Body of pancreas (tissue), 4 donors: Measurements from ENCODE around the gene NFIA. TPM values are rescaled to one million over a fixed set of nuclear protein-coding genes. Genes with fewer than 3 reads are reported as not detected.
A peak's percentile ranks its signal among the peaks of the same experiment; 100 is the strongest.
"Not testable (repeated sequence)": the region's sequence is repeated elsewhere in the genome, so short reads cannot be mapped to it uniquely, and the experiment has no call there.

Source experiments
- ATAC-seq: fragments of 150-250 bp; one replicate; pipeline ENCODE4 v1.9.1; 2016
- DNase-seq, 4 donors: peaks; one replicate each; pipeline ENCODE4 v3.0.0-alpha.2; 2019
- H3K27ac ChIP-seq, 4 donors: fragments of 200-600 bp; sonication (generic); 1 replicate in 3 of 4; 2 replicates in 1 of 4; pipeline versions ENCODE4 v1.5.1 to v1.6.1; 2016 to 2019; ENCODE audit warnings: mild to moderate bottlenecking in 1 of 4, mixed read lengths in 1 of 4, moderate library complexity in 1 of 4
- H3K27me3 ChIP-seq, 2 donors: fragments of 200-600 bp; sonication (generic); one replicate each; pipeline ENCODE4 v1.6.0; 2016; ENCODE audit warnings: mild to moderate bottlenecking in 1 of 2
- H3K36me3 ChIP-seq, 2 donors: fragments of 200-600 bp; sonication (generic); replicated peaks in 1 of 2; 2 replicates each; pipeline ENCODE4 v1.5.1; 2016; ENCODE audit warnings: low read depth in 2 of 2; ENCODE audit not compliant: insufficient read depth in 1 of 2
- H3K4me1 ChIP-seq: fragments of 200-600 bp; sonication (generic); one replicate; pipeline ENCODE4 v1.6.0; 2016
- H3K4me3 ChIP-seq, 2 donors: fragments of 200-600 bp; sonication (generic); 1 replicate in 1 of 2; 2 replicates in 1 of 2; pipeline ENCODE4 v1.5.1; 2016 to 2019
- H3K9me3 ChIP-seq, 3 donors: fragments of 200-600 bp; sonication (generic); 1 replicate in 2 of 3; 2 replicates in 1 of 3; pipeline ENCODE4 v1.5.1; 2016
- POLR2A ChIP-seq, 3 donors: fragments of 450-650 bp; IDR thresholded peaks; one replicate each; pipeline ENCODE4 v1.6.1; 2016; ENCODE audit warnings: antibody characterized with exemption in 3 of 3, mild to moderate bottlenecking in 2 of 3
- WGBS, 2 donors: methylation state at CpG; one replicate each; pipeline ENCODE4 v1.1.5; 2017; 5-methylcytosine and 5-hydroxymethylcytosine counted together
- intact Hi-C: fragments of 100-400 bp; cut with DNase I; formaldehyde crosslinking; loops from one replicate; pipeline ENCODE4 v1.15.1; 2023
- total RNA-seq, 2 donors: library from RNA; depleted of rRNA; stranded (reverse); fragments of >200 nt; gene quantifications; one replicate each; pipeline ENCODE4 v1.1.0, GENCODE V29; 2016
- TF ChIP-seq, protein P1 (sequence below), 7 experiments: fragments of 450-650 bp in 4 of 7; fragments of 200-600 bp in 3 of 7; sonication (generic) in 3 of 7; IDR thresholded peaks; one replicate each; pipeline ENCODE4 v1.5.1; 2016 to 2019; ENCODE audit warnings: antibody characterized with exemption in 7 of 7

The NFIA gene
- total RNA-seq, 2 donors from 2014 or later = 21.5 to 32.3 TPM

DNA sequence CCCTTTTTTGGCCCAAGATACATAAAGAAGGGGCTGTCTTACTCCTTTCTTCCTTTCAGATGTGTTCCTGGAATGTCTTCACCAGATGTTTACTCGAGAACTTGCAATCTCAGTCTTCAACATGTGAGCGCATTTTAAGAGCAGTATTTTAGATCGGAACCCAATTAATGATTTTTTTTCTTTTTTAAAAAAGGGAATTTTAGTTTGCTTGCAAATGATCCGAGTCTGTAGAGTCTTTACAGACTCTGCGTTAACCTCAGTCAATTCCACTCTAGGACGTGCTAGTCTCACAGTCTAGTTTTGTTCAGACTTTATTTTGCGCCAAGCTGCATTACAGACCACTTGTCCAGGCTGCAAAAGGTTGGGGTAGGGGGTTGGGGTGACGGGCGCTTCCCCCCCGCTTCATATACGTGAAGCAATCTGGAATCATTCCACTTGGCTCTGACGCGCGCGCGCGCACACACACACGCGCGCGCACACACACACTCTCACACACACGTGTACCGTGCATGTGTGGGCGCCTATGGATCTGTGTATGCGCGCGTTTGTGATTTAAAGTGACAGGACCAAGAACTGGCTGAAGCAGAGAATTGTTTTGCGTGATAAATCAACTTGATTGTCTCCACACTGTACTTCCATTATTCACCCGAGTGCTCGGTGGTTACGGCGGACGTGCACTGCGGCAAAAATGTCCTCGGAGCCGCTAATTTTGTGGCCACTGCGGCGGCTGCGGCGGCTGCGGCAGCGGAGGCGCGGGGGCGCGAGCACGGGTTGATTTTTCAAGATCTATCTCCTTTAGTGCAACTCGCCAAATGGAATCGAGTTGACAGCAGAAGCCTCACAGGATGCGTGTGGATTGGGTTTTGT lies 25.6 kb upstream of the NFIA start:
- peak overlapping the region; percentile 75 to 96 (median 92) for H3K27ac ChIP-seq
- no peaks in the 10 kb centered on the region for H3K27me3 ChIP-seq
- TF ChIP-seq, protein P1, sequence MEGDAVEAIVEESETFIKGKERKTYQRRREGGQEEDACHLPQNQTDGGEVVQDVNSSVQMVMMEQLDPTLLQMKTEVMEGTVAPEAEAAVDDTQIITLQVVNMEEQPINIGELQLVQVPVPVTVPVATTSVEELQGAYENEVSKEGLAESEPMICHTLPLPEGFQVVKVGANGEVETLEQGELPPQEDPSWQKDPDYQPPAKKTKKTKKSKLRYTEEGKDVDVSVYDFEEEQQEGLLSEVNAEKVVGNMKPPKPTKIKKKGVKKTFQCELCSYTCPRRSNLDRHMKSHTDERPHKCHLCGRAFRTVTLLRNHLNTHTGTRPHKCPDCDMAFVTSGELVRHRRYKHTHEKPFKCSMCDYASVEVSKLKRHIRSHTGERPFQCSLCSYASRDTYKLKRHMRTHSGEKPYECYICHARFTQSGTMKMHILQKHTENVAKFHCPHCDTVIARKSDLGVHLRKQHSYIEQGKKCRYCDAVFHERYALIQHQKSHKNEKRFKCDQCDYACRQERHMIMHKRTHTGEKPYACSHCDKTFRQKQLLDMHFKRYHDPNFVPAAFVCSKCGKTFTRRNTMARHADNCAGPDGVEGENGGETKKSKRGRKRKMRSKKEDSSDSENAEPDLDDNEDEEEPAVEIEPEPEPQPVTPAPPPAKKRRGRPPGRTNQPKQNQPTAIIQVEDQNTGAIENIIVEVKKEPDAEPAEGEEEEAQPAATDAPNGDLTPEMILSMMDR (IDR thresholded peaks at IDR 0.05) = peak in 2 of 7 experiments; percentile 10 to 12
- TF ChIP-seq POLR2A (IDR thresholded peaks at IDR 0.05) = peak in 2 of 3 donors; percentile 17 to 34
- no peaks in the 10 kb centered on the region for H3K36me3 ChIP-seq
- peaks cover 31% of the 10 kb centered on the region for H3K4me1 ChIP-seq
- no peaks in the 10 kb centered on the region for H3K9me3 ChIP-seq
- 1% methylated on average over 49 to 50 of the region's 50 CpGs for WGBS, 2 donors
- peak overlapping the region; percentile 42 to 69 for H3K4me3 ChIP-seq
- DNase-seq (peak; percentile 77 to 91 (median 82)), ATAC-seq (peak; percentile 72)
- intact Hi-C loops = no loop called here

DNA sequence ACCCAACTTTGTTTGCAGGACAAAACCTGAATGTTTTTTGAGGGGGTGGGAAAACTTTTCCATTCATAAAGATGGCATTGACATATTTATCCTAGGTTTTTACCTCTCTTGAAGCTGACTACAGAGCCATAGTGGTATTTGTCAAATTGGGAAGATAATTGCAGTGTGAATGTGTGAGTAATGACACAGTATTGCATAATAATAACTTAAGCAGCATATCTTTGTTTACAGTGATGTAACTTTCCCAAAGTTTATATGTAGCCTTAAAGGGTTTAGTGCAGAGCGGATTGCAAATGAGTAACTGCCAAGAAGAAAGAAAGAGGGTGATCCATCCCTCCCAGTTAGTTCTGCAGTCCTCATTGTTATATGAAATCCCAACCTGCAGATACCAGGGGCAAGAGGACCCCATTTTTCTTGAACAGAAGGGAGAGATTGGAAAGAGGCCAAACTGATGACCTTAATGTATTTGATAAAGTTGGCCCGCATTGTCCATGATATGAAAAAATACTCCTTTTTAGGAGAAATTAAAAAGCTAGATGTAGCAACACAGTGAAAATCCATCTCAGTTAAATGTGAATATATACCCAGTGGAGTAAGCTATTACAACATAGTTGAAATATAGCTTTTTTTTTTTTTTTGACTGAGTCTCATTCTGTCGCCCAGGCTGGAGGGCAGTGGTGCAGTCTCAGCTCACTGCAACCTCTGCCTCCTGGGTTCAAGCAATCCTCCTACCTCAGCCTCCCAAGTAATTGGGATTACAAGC lies 23.7 kb upstream of the NFIA start:
- WGBS, 2 donors = 87 to 90% methylated on average over 3 of the region's 3 CpGs
- peaks cover 31% of the 10 kb centered on the region for H3K4me1 ChIP-seq
- TF ChIP-seq POLR2A (IDR thresholded peaks at IDR 0.05) = no peak
- no peaks in the 10 kb centered on the region for H3K36me3 ChIP-seq
- H3K27ac ChIP-seq = peak overlapping the region in 3 of 4 donors; percentile 43 to 96 (median 92)
- no peaks in the 10 kb centered on the region for H3K9me3 ChIP-seq
- no peak overlapping the region for H3K4me3 ChIP-seq
- DNase-seq (no peak), ATAC-seq (no peak)
- intact Hi-C loops = no loop called here
- H3K27me3 ChIP-seq = no peaks in the 10 kb centered on the region

DNA sequence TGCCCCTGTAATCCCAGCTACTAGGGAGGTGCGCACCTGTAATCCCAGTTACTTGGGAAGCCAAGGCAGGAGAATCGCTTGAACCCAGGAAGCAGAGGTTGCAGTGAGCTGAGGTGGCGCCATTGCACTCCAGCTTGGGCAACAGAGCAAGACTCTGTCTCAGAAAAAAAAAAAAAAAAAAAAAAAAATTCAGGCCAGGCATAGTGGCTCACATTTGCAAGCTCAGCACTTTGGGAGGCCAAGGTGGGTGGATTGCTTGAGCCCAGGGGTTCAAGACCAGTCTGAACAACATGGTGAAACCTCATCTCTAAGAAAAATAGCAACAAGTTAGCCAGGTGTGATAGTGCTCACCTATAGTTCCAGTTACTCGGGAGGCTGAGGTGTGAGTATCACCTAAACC lies 20.8 kb upstream of the NFIA start:
- 96% methylated on average over 4 of the region's 4 CpGs for WGBS, 2 donors

DNA sequence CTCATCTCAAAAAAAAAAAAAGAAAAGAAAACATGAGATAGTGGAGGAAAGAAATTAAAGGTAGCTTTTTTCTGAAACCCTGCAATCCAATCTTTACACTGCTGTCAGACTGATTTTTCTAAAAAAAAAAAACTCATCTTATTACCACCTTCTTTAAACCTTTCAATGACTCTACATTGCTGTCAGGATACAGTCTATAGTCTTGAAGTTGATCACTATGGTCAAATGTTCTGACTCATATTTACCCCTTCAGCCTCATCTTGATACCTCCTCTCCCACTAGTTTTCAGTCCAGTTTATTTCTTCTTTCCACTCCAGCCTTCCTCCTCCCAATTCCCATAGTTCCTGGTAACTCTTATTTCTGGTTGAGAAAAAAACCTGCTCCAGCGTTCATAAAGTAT lies 17.7 kb upstream of the NFIA start:
- no peaks in the 10 kb centered on the region for H3K4me1 ChIP-seq
- H3K27ac ChIP-seq = no peak overlapping the region
- WGBS, 2 donors = 63 to 87% methylated on average over 1 of the region's 1 CpG
- no peaks in the 10 kb centered on the region for H3K36me3 ChIP-seq
- intact Hi-C loops = no loop called here
- no peak for DNase-seq
- TF ChIP-seq, protein P1 (IDR thresholded peaks at IDR 0.05) = no peak
- TF ChIP-seq POLR2A (IDR thresholded peaks at IDR 0.05) = no peak
- H3K4me3 ChIP-seq = no peak overlapping the region
- H3K27me3 ChIP-seq = no peaks in the 10 kb centered on the region
- ATAC-seq = no peak
- no peaks in the 10 kb centered on the region for H3K9me3 ChIP-seq

More for the DNA sequence above, 20.8 kb upstream of the NFIA start:
- DNase-seq, H3K27me3 ChIP-seq, H3K4me1 ChIP-seq, H3K4me3 ChIP-seq, H3K36me3 ChIP-seq, H3K27ac ChIP-seq, H3K9me3 ChIP-seq, intact Hi-C loops, ATAC-seq: not testable (repeated sequence)

DNA sequence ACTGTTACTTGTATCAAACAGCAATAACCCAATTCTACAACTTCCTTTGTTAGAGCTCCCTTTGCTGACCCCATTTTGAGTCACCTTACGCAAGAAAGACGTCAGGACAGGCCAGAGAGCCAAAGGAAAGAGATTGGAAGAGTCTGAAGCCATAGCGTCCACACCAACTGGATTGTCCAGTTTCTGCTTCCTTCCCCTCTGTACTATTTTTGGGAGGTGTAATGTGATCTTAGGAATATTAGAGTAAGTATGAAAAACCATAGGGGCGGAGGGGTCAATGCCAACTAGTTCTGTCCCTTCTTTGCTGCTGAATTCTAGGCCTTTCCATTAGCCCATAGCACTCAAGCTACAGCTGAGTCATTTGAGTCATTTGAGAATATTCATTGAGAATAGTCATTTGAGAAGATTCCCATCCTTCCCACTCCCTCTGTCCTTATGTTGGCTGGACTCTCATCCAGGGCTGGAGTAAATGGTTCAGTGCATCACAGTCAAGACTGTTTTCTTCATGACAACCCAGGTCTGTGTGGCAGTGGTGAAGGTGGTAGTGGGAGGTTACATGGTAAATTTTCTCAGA lies 14.8 kb upstream of the NFIA start:
- H3K4me3 ChIP-seq = no peak overlapping the region
- DNase-seq (no peak), ATAC-seq (no peak)
- H3K36me3 ChIP-seq = no peaks in the 10 kb centered on the region
- no peak overlapping the region for H3K27ac ChIP-seq
- intact Hi-C loops = no loop called here
- H3K27me3 ChIP-seq = no peaks in the 10 kb centered on the region
- WGBS, 2 donors = 85% methylated on average over 4 of the region's 4 CpGs
- H3K9me3 ChIP-seq = no peaks in the 10 kb centered on the region
- H3K4me1 ChIP-seq = no peaks in the 10 kb centered on the region
- no peak for TF ChIP-seq POLR2A (IDR thresholded peaks at IDR 0.05)
- TF ChIP-seq, protein P1 (IDR thresholded peaks at IDR 0.05) = no peak
